GM21381 (cell line): Measurements from ENCODE around the gene ZBTB48.
"Not testable (repeated sequence)": the region's sequence is repeated elsewhere in the genome, so short reads cannot be mapped to it uniquely, and the experiment has no call there.

ENCODE experiments used
- ATAC-seq: cut with Tn5 transposase; IDR thresholded peaks from one replicate; pipeline ENCODE4 v1.9.1; 2021; ENCODE audit warnings: mild to moderate bottlenecking, moderate library complexity; ENCODE audit not compliant: unreplicated experiment

ZBTB48 gene

DNA sequence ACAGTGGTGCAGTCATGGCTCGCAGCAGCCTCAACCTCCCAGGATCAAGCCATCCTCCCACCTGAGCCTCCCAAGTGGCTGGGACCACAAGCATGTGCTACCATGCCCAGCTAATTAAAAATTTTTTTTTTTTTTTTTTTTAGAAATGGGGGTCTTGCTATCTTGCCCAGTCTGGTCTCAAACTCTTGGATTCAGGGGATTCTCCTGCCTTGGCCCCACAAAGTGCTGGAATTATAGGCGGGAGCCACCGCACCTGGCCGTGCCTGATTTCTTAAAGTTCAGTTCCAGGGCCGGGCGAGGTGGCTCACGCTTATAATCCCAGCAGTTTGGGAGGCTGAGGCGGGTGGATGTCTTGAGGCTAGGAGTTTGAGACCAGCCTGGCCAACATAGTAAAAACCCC is 51.3 kb downstream of the ZBTB48 start:
- ATAC-seq, result no peak

DNA sequence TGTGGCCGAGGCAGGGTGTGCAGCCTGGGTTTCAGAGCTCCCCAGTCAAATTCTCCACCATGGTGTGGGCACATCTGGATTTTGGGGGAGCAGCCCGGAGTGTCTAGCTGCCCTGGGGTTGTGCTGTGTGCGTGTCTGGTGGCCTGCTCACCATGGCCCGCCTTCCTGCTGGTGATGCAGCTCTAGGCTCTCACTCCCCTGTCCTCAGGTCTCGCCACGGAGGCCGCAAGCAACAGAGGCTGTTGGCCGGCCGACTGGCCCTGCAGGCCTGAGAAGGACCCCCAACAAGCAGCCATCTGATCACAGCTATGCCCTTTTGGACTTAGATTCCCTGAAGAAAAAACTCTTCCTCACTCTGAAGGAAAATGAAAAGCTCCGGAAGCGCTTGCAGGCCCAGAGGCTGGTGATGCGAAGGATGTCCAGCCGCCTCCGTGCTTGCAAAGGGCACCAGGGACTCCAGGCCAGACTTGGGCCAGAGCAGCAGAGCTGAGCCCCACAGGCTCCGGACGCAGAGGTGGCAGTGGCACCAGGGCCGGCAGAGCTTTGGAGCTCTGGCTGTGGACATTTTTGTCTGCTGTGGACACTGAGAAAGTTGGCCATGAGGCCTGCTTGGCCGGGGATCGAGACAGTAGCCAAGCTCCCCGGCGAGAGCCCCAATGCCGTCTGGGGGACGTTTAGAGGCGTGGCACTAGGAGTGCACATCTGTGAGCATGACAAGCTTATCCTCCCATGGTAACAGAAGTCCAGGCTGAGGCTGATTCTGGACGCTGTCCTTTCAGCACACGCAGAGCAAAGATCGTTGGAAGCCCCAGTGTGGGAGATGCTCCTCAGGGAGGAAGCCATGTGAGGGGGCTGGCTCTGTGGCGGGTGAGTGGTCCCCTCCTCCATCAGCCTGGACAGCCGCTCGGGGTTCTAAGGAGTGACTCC is 53.1 kb downstream of the ZBTB48 start:
- ATAC-seq, result no peak

DNA sequence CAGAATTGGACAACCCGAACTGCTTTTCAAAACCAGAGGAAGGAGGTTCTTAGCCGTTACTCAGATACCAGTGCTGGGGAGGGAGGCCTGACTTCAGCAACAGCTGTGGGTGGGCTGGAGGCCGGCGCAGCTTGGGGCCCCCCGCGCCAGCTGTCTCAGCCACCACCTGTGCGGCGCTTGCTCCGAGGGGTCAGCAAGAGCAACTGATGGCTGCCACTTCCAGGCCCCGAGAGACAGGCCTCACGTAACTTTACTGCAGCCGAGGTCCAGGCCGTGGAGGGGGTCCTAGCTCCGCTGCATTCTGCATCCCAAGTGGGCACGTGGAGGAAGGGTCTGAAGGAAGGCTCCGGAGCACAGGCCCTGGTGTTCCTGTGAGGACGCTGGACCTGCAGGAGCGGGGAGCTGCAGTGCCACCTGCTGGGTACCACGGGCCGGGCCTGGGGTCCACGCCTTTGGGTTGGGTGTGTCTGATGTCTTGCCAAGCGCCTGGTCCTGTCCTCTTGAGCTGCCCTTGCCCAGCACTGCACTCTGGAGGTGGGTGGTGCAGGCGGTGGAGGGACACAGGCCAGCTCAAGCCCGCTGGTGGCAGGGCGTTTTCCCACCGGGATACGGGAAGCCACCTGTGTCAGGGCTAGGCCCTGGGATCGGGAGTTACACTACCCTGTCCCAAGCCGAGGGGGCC is 54.7 kb downstream of the ZBTB48 start:
- ATAC-seq, result no peak

DNA sequence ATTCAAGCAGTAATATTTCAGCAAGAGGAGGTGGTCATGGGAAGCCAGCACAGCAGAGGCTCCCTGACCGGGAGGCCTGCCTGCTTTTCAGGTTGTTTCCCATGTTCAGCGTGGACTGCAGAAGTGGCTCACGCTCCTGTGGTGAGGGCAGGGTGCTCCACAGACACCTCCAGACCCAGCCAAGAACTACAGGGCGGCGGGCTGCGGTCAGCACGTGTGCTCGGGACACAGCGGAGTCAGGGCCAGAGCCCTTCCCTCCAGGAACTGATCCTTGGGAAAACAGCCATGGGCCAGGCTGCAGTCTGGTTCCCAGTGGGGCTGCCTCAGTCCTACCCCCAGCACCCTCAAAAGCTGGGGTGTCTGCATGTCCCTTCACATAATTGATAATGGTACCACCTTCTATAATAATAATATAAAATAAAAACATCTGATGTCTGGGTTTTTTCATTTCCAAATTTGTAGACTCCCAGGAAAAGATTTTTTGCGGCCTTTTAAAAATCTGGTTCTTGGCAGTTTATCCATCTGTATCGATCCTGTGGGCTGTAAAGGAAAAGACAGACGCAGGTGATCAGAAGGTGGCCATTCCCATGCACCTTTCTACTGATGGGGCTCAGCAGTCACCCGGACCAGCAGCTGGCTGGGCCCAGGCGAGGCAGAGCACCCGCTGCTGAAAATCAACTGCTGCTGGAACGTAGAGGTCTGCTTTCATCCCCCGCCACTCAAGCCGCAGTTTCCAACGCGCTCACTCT is 55.5 kb downstream of the ZBTB48 start:
- no peak for ATAC-seq

DNA sequence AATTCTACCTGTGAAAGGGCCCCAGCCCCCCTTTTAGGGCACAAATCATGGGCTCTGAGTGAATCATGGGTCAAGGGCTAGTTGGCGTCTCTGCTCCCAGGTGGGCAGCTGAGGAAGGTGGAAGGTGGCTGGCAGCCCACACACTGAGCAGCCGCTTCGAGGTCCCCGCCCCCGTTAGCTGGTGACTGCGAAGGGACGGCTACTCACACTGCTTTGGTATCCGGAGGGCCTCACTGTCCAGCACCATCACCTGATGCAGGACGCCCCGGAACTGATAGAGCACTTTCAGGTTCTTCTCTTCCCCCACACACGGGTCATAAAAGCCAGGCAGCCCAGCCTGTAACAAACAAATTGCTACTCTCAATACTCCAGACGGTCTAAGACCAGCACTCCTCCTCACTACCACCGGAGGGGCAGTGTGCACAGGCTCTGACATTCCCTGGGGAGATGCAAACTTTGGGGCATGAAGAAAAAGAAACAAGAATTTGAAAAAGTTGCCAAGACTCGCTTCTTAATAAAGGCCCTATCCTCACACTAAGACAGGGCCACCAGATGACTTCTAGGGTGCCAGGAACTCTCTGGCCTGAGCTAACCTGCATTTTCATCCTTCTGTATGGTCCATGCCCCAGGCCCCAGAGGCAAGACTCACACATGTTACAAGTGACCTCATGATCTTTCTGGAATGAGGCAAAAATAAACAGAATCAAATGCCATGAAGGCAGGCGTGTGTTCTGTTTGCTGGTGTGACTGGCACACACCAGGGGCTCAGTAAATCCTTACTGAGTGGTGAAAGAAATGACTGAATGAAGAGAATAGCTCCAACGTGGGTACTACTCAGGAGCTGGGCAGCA is 56.3 kb downstream of the ZBTB48 start:
- ATAC-seq, result no peak

DNA sequence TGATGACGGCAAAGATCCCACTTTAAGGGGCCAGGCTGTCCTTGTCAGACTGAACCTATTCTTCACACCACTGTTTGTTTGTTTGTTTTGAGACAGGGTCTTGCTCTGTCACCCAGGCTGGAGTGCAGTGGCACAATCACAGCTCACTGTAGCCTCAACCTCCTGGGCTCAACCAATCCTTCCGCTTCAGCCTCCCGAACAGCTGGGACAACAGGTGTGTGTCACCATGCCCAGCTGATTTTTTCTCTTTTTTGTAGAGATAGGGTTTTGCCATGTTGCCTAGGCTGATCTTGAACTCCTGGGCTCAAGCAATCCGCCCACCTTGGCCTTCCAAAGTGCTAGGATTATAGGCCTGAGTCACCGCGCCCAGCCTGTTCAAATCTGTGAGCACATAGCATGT is 57.0 kb downstream of the ZBTB48 start:
- ATAC-seq, result not testable (repeated sequence)

DNA sequence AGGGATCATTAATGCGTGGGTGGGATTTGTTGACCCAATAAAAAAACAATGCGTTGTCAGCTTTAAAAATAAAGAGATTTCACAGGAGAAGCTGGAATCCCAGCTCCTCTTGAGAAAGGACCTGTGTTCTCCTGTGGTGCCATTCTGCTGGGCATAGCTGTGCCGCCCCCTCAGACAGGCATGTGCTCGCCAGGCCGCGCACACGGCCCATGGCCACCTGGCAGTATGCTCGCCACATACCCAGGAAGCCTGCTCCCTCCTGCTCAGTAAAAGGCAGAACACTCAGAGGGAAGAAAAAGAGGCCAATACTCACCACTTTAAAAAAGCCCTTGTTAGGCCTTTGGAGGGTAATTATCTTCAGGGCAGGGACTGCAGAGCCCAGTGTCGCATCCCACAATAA is 58.0 kb downstream of the ZBTB48 start:
- no peak for ATAC-seq

DNA sequence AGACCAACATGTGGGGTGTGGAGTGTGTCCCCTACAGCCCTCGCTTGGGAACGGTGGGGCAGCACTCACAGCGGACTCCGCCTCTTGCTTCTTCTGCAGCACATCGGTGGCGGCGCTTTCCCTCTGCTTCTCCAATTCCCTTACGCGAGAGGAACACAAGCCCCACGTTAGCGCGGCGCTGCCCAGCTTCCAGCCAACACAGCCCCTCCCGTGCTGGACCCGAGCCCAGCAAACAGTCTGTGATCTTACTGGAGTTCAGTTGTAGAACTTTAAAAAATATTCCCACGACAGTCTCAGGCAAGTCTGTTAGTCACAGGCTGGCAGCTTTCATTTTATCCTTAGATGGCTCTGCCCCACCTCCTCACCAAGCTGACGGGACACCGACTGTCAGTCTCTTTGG is 58.4 kb downstream of the ZBTB48 start:
- no peak for ATAC-seq
